Caco-2 (cell line): Measurements from ENCODE around the gene MAK. TPM values are rescaled to one million over a fixed set of nuclear protein-coding genes. Genes with fewer than 3 reads are reported as not detected.
"Not testable (repeated sequence)": the region's sequence is repeated elsewhere in the genome, so short reads cannot be mapped to it uniquely, and the experiment has no call there.

ENCODE experiments used
- BruUV-seq: library from RNA; stranded (reverse); fragments of 400-500 nt; replicated peaks from 2 replicates; lab custom pipeline; 2021; lab: Mats Ljungman, UMichigan
- CTCF ChIA-PET: fragments of 300-600 bp; sonication (Branson Sonifier 250); formaldehyde crosslinking; loops from one replicate; lab custom pipeline; 2022; ENCODE audit warnings: antibody characterized with exemption; lab: Charles Lee
- POLR2A ChIA-PET: fragments of 300-600 bp; sonication (Branson Sonifier 250); formaldehyde crosslinking; loops from one replicate; lab custom pipeline; 2022; ENCODE audit warnings: antibody characterized with exemption; lab: Charles Lee
- DNase-seq, 2 experiments: peaks; one replicate each; pipeline versions ENCODE4 v3.0.0 to v3.0.0-alpha.2; 2020 to 2022
- H3K27me3 ChIP-seq: replicated peaks from 2 replicates; pipeline ENCODE4 v1.6.0; 2011; ENCODE audit warnings: low read length; ENCODE audit not compliant: control insufficient read depth, insufficient read depth
- H3K36me3 ChIP-seq: 2 replicates; pipeline ENCODE4 v1.5.1; 2011; ENCODE audit warnings: low read length; ENCODE audit not compliant: control insufficient read depth, insufficient read depth
- H3K4me1 ChIP-seq: fragments of 250-450 bp; sonication (Bioruptor Pico); 2 replicates; pipeline ENCODE4 v1.5.1; 2020; ENCODE audit warnings: mild to moderate bottlenecking
- H3K4me3 ChIP-seq: 2 replicates; pipeline ENCODE4 v1.5.1; 2011; ENCODE audit warnings: low read depth, mild to moderate bottlenecking, control low read depth, low read length
- H3K9me3 ChIP-seq: fragments of 250-450 bp; sonication (Bioruptor Pico); 2 replicates; pipeline ENCODE4 v1.5.1; 2020; ENCODE audit warnings: mild to moderate bottlenecking, moderate library complexity
- H3K27ac Mint-ChIP-seq: one replicate; pipeline ENCODE4 v1.8.0; 2022; ENCODE audit warnings: mixed read lengths; ENCODE audit not compliant: unreplicated experiment
- H3K27me3 Mint-ChIP-seq: one replicate; pipeline ENCODE4 v1.8.0; 2022; ENCODE audit warnings: mixed read lengths; ENCODE audit not compliant: insufficient read depth, unreplicated experiment
- H3K36me3 Mint-ChIP-seq: one replicate; pipeline ENCODE4 v1.8.0; 2022; ENCODE audit warnings: mild to moderate bottlenecking, mixed read lengths; ENCODE audit not compliant: insufficient read depth, unreplicated experiment
- H3K4me1 Mint-ChIP-seq: one replicate; pipeline ENCODE4 v1.8.0; 2022; ENCODE audit warnings: low read depth, mixed read lengths; ENCODE audit not compliant: unreplicated experiment
- H3K4me3 Mint-ChIP-seq: one replicate; pipeline ENCODE4 v1.8.0; 2022; ENCODE audit warnings: mild to moderate bottlenecking, moderate library complexity, mixed read lengths; ENCODE audit not compliant: unreplicated experiment
- H3K9me3 Mint-ChIP-seq: one replicate; pipeline ENCODE4 v1.8.0; 2022; ENCODE audit warnings: mixed read lengths; ENCODE audit not compliant: unreplicated experiment
- intact Hi-C: fragments of 100-400 bp; cut with micrococcal nuclease; formaldehyde crosslinking; loops from one replicate; pipeline ENCODE4 v1.10.0; 2022; ENCODE audit not compliant: unreplicated experiment
- total RNA-seq: library from RNA; stranded (reverse); gene quantifications from 2 replicates; pipeline ENCODE4 v1.2.3, GENCODE V29; 2022
- TF ChIP-seq, protein P1 (sequence below), 2 experiments: fragments of 200-600 bp in 1 of 2; IDR thresholded peaks; 1 replicate in 1 of 2; 2 replicates in 1 of 2; pipeline versions ENCODE4 v1.5.1 to v1.8.0; 2011 to 2022; ENCODE audit warnings: antibody characterized with exemption in 1 of 2, control low read depth in 1 of 2, inconsistent platforms in 1 of 2, low read depth in 1 of 2, low read length in 1 of 2, mild to moderate bottlenecking in 1 of 2, moderate library complexity in 1 of 2; ENCODE audit not compliant: insufficient read depth in 1 of 2, severe bottlenecking in 1 of 2, unreplicated experiment in 1 of 2

MAK gene
- total RNA-seq, 1 experiment from 2014 or later = 0.16 TPM

DNA sequence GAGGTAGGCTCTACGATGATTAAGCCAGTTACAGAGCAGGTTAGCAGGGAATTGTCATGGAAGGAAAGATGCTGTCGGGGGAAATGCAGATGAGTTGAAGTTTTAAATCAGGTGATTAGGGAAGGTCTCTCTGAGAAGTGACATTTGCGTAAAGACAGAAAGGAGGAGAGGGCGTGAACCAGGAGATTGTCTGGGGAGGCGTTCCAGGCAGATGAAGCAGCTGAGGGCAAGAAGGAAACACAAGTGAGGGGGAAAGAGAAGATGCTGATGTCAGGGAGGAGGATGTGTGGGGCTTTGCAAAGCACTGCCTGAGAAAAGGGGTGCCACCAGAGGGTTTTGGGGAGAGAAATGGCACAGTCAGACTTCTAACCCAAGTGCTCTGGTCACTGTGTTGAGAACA lies 93.2 kb downstream of the MAK start:
- Histone ChIP-seq H3K36me3 (no peaks in the 10 kb centered on the region), H3K27me3 (no peaks in the 10 kb centered on the region), H3K4me1 (peaks cover 16% of the 10 kb centered on the region), H3K4me3 (no peak overlapping the region), H3K9me3 (no peaks in the 10 kb centered on the region)
- Mint-ChIP-seq H3K4me3 (no peak overlapping the region), H3K27me3 (no peaks in the 10 kb centered on the region), H3K4me1 (peaks cover 11% of the 10 kb centered on the region), H3K27ac (no peak overlapping the region), H3K36me3 (peaks cover 13% of the 10 kb centered on the region), H3K9me3 (no peaks in the 10 kb centered on the region)
- no peak for DNase-seq
- intact Hi-C loops = no loop called here
- ChIA-PET CTCF (no interaction called here), POLR2A (no interaction called here)
- TF ChIP-seq, protein P1, sequence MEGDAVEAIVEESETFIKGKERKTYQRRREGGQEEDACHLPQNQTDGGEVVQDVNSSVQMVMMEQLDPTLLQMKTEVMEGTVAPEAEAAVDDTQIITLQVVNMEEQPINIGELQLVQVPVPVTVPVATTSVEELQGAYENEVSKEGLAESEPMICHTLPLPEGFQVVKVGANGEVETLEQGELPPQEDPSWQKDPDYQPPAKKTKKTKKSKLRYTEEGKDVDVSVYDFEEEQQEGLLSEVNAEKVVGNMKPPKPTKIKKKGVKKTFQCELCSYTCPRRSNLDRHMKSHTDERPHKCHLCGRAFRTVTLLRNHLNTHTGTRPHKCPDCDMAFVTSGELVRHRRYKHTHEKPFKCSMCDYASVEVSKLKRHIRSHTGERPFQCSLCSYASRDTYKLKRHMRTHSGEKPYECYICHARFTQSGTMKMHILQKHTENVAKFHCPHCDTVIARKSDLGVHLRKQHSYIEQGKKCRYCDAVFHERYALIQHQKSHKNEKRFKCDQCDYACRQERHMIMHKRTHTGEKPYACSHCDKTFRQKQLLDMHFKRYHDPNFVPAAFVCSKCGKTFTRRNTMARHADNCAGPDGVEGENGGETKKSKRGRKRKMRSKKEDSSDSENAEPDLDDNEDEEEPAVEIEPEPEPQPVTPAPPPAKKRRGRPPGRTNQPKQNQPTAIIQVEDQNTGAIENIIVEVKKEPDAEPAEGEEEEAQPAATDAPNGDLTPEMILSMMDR (IDR thresholded peaks at IDR 0.05; ENCODE audit: insufficient read depth in 1 of 2, low read depth in 1 of 2, low read length in 1 of 2, severe bottlenecking in 1 of 2, unreplicated experiment in 1 of 2) = no peak
- no TSS peak for BruUV-seq

DNA sequence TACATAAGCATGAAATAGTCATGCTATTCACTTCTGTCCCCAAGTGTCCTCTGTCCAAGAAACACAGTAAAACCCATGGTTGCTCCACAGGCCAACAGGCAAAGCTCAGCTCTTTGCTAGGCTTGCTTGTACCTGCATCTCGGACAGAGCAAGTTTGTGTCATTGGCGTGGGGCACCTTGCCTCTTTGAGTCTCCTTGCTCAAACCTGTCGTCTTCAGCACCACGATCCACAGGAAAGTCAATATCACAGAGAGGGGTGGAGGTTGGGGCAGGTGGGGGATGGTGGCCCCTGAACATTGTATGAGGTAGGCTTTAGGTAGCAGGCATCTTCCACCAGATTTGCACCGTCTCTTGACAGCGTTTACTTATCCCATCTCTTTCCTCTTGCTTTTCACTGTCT lies 94.8 kb downstream of the MAK start:
- H3K4me1 ChIP-seq = peaks cover 2% of the 10 kb centered on the region
- ChIA-PET CTCF (no interaction called here), POLR2A (no interaction called here)
- H3K36me3 Mint-ChIP-seq = peaks cover 9% of the 10 kb centered on the region
- TF ChIP-seq, protein P1 (IDR thresholded peaks at IDR 0.05; ENCODE audit: insufficient read depth in 1 of 2, low read depth in 1 of 2, low read length in 1 of 2, severe bottlenecking in 1 of 2, unreplicated experiment in 1 of 2) = no peak
- H3K4me3 Mint-ChIP-seq = no peak overlapping the region
- H3K9me3 ChIP-seq = no peaks in the 10 kb centered on the region
- peaks cover 8% of the 10 kb centered on the region for H3K4me1 Mint-ChIP-seq
- H3K27ac Mint-ChIP-seq = no peak overlapping the region
- no TSS peak for BruUV-seq
- intact Hi-C loops = no loop called here
- no peak for DNase-seq
- no peaks in the 10 kb centered on the region for H3K27me3 ChIP-seq
- H3K27me3 Mint-ChIP-seq = no peaks in the 10 kb centered on the region
- no peaks in the 10 kb centered on the region for H3K36me3 ChIP-seq
- H3K4me3 ChIP-seq = no peak overlapping the region
- H3K9me3 Mint-ChIP-seq = no peaks in the 10 kb centered on the region

DNA sequence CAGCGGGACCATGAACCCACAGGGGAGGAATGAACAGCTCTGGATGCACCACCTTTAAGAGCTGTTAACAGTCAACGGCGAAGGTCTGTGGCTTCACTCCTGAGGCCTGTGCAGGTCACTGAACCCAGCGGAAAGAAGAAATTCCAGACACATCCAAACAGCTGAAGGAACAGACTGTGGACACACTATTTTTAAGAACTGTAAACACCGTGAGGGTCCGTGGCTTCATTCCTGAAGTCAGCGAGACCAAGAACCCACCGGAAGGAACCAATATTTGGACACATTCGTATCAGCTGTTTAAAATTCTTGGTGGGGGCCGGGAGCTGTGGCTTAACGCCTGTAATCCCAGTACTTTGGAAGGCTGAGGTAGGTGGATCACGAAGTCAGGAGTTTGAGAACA lies 96.1 kb downstream of the MAK start:
- H3K27ac Mint-ChIP-seq = no peak overlapping the region
- Histone ChIP-seq H3K36me3 (no peaks in the 10 kb centered on the region), H3K4me3 (no peak overlapping the region), H3K9me3 (no peaks in the 10 kb centered on the region), H3K27me3 (no peaks in the 10 kb centered on the region), H3K4me1 (no peaks in the 10 kb centered on the region; the same call in 1 of the 2 replicates)
- DNase-seq = no peak
- H3K4me3 Mint-ChIP-seq = no peak overlapping the region
- no peaks in the 10 kb centered on the region for H3K9me3 Mint-ChIP-seq
- ChIA-PET CTCF (no interaction called here), POLR2A (no interaction called here)
- BruUV-seq = no TSS peak
- H3K27me3 Mint-ChIP-seq = no peaks in the 10 kb centered on the region
- H3K36me3 Mint-ChIP-seq = peaks cover 3% of the 10 kb centered on the region
- intact Hi-C loops = no loop called here
- TF ChIP-seq, protein P1 (IDR thresholded peaks at IDR 0.05; ENCODE audit: insufficient read depth in 1 of 2, low read depth in 1 of 2, low read length in 1 of 2, severe bottlenecking in 1 of 2, unreplicated experiment in 1 of 2) = no peak
- peaks cover 8% of the 10 kb centered on the region for H3K4me1 Mint-ChIP-seq

DNA sequence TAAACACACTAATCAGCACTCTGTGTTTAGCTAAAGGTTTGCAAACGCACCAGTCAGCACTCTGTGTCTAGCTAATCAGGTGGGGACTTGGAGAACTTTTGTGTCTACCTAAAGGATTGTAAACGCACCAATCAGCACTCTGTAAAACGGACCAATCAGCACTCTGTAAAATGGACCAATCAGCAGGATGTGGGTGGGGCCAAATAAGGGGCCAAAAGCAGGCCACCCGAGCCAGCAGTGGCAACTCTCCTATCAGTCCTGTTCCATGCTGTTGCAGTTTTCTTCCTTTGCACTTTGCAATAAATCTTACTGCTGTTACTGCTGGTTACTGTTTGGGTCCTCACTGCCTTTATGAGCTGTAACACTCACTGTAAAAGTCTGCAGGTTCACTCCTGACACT lies 96.7 kb downstream of the MAK start:
- DNase-seq, H3K27ac Mint-ChIP-seq, H3K27me3 Mint-ChIP-seq, H3K4me3 ChIP-seq, H3K9me3 ChIP-seq, H3K36me3 Mint-ChIP-seq, H3K4me3 Mint-ChIP-seq, BruUV-seq, CTCF ChIA-PET, H3K27me3 ChIP-seq, H3K4me1 ChIP-seq, H3K9me3 Mint-ChIP-seq, intact Hi-C loops, POLR2A ChIA-PET, H3K4me1 Mint-ChIP-seq, H3K36me3 ChIP-seq: not testable (repeated sequence)
